Posterior cingulate gyrus (tissue), 11 donors: Measurements from ENCODE around the gene LIMS2.

Experiments used
- DNase-seq, 10 donors: peaks; one replicate each; pipeline versions ENCODE4 v3.0.0 to v3.0.0-alpha.2; 2020 to 2021; ENCODE audit warnings: mixed read lengths in 3 of 10
- intact Hi-C: fragments of 100-400 bp; cut with DNase I; formaldehyde crosslinking; loops from one replicate; pipeline ENCODE4 v1.15.1; 2023

Gene LIMS2

DNA sequence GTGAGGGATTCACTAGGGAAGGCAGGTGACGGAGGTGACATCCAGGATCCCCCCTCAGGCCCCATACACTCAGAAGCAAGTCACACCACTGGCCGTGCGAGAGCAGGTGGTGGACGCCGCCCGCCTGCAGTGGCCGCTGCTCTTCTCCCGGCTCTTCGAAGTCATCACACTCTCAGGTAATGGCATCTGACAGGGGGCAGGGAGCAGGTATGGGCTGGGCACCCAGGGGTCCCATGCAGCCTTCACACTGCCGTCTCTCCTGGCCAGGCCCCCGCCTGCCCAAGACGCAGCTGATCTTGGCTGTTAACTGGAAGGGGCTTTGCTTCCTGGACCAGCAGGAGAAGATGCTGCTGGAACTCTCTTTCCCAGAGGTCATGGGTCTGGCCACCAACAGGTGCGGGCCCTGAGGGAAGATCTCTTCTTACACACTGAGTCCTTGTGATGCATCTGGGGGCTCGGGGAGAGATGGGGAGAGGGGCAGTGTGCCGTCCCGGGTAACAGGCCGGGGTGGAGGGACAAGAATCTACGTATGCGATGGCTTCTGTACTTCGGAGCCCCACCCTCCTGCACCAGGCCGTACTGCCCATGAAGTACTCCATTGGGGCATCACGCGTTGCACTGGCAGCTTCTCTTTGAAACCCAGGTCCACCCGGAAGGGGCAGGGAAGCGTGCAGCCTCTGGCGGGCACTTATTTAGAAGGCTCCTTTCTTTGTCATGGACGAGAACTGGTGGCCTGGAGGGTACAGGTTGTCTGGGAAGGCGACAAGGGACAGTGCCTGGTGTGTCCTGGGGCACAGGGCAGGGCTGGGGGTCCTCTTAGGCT is 48.2 kb downstream of the LIMS2 start:
- DNase-seq: peak in 4 of 10 donors; percentile 11 to 66 (median 62)
- intact Hi-C loops: no loop called here

DNA sequence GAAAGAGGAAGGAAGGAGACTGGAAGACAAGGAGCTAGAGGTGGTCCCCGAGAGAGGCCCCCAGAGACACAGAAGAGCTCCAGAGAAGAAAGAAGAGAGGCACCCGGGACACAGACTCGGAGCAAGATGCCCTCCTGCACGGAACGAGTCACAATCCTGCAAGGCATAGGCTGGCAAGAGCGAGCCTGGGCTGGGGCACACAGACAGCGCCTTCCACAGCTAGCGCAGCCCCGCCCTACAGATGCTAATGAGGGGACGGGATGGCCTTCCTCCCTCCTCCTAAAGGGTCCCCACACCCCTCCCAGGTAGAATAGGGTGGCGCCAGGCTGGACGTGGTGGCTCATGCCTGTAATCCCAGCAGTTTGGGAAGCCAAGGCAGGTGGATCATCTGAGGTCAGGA is 49.2 kb downstream of the LIMS2 start:
- intact Hi-C loops: no loop called here

DNA sequence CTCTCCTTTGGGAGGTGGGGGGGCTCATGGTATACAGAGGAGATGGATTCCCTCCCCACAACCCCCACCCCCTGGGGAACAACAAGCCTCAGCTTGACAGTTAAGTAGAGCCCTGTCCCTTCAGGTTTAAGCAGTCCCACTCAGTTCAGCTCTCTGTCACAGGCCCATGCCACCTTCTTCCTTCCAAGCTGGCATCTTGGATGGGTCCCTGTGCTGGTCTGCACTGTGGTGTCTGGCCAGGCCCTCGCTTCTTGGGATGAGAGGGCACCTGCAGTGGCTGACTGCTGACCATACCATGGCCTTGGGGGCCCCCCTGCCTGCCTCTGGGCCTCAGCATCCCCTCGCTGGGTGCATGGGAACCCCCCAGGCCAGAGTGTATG is 49.8 kb downstream of the LIMS2 start:
- peak in 6 of 10 donors; percentile 3 to 61 (median 20) for DNase-seq
- intact Hi-C loops: no loop called here

More for the DNA sequence above, 49.2 kb downstream of the LIMS2 start:
- DNase-seq: peak in 4 of 10 donors; percentile 7 to 66 (median 26)

DNA sequence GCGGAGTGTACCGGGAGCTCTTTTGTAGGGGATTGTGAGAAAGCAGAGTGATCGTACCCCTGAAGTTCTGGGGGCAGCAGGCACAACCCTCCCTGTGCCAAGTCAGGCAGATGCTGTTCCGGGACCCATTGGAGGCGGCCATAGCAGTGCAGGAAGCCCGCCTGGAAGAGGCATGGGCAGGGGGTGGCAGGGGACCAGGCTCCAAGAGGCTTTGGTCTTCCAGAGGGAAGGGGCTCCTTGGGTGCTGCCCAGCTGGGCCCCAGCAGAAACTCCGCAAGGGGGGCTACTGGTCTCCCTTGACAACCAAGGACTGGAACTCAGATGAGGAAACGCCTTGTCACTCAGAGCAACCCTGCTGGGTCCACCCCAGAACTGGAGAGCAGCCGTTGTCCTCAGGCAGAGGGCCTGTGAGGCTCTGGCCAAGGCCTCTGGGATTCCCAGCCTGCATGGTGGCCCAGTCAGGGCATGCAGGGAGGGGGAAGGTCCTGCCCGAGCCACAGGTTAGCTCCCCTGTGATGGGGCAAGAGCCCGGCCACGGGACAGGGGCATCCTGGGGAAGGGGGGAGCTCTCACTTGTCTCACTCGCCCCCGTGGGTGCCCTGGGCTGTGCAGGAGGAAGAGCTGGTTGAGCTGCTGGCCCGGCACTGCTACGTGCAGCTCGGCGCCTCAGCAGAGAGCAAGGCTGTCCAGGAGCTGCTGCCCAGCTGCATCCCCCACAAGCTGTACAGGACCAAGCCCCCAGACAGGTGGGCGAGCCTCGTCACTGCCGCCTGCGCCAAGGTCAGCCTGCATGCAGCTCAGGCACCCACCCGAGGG is 50.4 kb downstream of the LIMS2 start:
- intact Hi-C loops: no loop called here
- peak in 6 of 10 donors; percentile 6 to 74 (median 39) for DNase-seq

DNA sequence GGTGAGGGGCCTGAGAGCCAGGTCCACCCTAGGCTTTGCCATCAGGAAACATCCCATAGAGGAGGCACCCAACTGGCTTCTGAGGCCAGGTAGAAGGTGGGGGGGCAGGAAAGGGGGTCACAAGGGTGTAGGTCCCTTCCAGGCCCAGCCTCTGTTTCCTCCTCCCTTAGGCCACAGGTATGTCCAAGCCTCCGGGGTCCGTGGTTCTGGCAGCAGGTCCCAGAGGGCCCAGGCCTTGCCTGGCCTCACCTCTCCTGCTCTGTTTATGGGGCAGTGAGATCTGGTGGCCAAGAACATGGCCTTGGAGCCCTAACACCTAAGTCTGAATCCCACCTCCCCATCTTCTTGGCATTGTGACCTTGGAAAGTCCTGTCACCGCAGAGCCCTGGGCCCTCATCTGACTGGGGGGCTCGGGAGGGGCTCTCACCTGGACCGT is 51.0 kb downstream of the LIMS2 start:
- intact Hi-C loops: no loop called here
- DNase-seq: peak in 4 of 10 donors; percentile 7 to 54 (median 34)

DNA sequence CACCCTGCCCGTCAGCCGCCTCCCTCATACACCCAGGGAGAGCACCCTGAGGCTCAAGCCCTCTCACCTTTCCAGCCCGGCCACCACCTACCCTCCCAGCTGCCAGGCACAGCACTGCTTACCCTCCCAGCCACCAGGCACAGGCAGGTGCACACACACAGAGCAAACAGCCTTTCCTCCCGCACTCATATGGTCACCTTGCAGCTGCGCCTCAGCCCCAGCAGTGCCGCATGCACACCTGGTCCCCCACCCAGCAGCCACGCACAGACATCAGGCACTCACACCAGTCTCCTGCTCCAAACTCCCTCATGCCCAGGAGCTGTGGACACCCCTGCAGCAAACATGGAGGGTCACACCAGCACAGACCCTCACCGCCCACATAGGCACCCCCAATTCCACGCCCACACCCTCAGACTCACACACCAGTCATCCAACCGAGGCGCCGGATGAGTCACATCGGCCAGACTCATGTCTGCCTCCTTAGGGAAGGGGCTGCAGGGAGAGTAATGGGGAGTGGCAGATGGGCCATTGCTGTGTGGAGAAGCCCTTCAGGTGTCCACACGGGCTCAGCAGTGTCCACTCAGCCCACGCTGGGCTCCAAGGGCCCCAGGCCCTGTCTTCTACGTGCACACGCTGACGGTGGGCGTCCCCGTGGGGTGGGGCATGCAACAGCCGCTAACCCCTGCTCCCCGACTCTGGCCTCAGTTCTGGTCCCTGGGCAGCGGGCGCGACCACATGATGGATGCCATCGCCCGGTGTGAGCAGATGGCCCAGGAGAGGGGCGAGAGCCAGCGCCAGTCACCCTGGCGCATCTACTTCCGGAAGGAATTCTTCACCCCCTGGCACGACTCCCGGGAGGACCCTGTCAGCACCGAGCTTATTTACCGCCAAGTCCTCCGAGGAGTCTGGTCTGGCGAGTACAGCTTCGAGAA is 51.7 kb downstream of the LIMS2 start:
- intact Hi-C loops: no loop called here
- DNase-seq: peak in 7 of 10 donors; percentile 3 to 72 (median 24)

DNA sequence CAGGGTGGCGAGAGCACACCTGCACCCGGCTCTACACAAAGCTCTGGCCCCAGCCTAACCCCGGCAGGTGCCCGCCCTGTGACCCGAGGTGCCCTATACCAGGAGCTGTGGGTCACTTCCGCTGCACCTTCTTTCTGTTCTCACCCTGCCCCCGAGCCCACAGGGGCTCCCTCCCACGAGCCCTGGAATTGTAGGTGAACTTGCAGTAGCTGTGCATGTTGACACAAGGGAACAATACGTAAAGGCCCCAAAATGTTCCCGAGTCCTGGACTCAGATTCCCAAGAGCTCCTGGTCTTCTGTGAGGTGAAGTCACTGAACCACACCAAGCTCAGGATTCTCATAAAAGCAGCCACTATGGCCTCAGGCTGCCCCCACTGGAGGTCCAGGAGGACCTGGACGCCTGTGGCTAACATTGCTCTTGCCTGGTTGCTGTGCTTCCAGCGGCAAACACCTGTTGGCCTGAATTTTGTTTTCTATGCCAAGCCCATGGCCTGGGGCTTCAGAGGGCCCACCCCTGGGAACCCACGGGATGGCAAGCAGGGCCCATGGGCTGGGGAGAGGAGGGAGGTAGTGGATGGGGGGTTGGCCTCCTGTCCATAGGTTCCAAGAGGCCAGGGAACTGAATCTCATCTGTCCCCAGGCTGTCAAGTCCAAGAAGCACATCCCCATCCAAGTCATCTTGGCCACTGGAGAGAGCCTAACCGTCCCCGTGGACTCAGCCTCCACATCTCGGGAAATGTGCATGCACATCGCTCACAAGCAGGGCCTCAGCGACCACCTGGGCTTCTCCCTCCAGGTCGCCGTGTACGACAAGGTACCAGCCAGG is 52.6 kb downstream of the LIMS2 start:
- intact Hi-C loops: no loop called here
- DNase-seq: peak in 5 of 10 donors; percentile 2 to 62 (median 44)

DNA sequence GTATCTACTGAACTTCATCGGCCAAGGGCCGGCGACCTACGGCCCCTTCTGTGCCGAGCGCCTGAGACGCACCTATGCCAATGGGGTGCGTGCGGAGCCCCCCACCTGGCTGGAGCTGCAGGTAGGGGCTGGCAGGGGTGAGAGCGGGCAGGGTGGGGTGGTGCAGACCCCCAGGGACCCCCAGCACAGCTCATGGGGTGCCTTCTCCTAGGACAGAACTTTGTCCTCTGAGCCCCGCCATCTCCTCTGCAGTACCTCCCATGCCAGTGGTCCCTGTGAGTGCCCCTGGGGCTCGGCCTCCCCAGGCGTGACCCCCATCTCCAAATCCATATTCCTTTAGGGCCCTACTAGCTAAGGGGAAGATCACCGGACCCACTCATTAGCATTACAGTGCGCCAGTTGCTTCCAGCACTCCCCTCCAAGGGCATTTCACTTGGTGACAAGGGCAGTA is 53.3 kb downstream of the LIMS2 start:
- intact Hi-C loops: no loop called here
- DNase-seq: peak in 2 of 10 donors; percentile 52 to 57

DNA sequence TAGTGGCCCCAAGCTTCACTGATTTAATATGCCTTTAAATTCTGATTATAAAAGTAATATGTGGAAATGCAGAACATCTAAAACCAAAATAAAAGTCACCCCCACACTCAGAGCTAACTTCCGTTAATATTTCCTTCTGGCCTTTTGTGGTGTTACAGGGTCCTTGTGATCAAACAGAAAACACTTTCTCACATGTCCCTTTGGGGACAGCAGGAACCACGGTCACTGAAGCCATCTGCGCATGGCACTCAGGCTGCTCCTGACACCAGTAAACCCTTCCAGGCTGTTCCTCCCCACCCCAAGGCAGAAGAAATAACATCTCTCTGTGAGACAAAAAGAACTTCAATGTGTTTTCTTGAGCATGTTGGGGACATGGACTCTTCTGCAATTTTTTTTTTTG is 54.5 kb downstream of the LIMS2 start:
- no peak for DNase-seq
- intact Hi-C loops: no loop called here

DNA sequence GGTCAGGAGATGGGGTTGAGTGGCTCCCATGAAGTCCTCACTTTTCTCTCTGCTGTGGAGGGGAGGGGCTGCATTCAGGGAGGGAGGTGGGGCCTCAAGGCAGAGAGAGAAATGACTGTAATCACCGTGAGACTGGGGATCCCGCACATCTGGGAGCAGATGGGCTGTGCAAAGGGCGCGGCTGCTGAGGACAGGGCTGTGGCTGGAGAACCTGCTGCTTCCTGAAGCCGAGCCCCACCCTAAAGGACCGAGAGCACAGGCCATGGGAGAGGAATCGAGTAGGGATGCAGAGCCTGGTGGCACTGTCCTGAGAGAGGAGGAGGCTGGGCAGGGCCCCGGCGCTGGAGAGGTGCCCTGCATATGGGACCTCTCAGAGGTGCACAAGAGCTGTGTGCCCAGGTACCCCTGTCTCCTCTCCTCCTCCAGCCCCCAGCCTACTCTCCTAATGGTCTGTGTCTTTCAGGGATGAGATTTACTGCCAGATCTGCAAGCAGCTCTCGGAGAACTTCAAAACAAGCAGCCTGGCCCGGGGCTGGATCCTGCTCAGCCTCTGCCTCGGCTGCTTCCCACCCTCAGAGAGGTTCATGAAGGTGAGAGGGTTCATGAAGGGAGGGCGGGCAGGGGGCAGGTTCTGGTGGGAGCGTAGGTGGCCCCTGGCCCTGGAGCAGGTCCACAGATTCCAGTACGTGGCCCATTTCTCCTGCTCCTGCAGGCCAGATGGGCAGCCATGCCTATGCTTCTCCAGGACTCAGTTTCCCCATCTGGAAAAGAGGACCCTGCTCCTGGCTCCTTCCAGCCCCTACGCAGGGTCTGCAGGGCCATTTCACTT is 55.2 kb downstream of the LIMS2 start:
- DNase-seq: peak in 3 of 10 donors; percentile 11 to 66 (median 42)

DNA sequence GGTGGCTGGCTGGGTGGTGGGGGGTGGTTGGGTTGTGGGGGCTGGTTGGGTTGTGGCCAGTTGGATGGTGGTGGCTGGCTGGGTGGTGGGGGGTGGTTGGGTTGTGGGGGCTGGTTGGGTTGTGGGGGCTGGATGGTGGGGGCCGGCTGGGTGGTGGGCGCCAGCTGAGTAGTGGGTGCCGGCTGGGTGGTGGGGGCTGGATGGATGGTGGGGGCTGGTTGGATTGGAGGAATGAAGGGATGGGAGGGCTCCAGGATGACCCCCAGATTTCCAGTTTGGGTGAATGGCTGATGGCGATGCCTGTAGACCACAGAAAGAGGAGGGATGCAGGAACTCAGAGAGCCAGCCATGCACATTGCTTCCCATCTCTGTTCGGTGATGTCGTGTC is 56.1 kb downstream of the LIMS2 start:
- peak in 1 of 10 donors; percentile 46 for DNase-seq
- intact Hi-C loops: no loop called here

More for the DNA sequence above, 55.2 kb downstream of the LIMS2 start:
- intact Hi-C loops: no loop called here

DNA sequence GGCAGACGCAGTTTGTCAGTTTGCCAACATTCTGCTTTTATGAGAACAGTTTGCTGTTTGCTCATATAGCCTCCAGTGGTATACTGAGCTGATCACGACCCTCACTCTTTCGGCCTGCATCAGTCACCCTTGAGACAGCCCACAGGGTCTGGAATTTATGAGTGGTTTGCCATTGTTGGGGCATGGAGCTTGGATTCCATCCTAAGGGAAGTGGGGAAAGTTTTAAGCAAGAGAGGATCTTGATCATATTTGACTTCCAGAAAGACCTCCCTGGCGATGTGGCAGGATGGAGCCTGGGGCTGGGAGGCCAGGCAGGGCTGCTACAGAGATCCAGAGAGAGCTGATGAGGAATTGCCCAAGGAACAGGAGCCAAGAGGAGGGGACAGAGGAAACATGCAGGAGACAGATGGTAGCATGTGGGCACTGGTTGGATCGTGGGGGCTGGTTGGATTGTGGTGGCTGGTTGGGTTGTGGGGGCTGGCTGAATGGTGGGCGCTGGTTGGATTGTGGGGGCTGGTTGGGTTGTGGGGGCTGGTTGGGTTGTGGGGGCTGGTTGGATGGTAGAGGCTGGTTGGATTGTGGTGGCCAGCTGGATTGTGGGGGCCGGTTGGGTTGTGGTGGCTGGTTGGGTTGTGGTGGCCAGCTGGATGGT is 56.7 kb downstream of the LIMS2 start:
- intact Hi-C loops: no loop called here
- peak in 1 of 10 donors; percentile 32 for DNase-seq

DNA sequence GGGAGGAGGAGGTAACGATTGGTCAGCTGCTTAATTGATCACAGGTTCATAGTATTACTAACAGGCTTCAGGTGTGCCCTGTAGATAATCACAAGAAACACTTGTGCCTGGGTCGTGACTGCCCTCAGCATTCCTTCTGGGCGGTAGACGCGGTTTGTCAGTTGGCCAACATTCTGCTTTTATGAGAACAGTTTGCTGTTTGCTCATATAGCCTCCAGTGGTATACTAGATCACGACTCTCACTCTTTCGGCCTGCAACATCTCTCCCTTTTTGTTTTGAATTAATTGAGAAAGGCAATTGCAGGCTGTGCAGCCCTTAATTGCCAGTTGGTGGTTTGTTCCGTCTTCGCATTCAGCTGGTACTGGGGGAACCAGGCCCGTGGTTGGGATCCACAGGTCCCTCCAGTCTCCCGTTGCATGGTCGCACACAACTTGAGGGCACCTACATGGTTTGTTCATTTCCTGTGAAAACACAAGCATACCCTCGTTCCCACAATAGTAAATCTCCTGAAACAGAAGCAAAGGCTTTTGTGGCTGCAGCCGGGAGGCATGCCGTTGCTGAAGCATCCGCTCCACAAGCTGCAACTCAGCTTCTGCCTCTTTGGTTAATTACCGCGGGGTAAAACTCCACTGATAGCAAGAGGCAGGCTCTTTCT is 59.7 kb downstream of the LIMS2 start:
- intact Hi-C loops: no loop called here
- DNase-seq: peak in 3 of 10 donors; percentile 20 to 55 (median 48)

DNA sequence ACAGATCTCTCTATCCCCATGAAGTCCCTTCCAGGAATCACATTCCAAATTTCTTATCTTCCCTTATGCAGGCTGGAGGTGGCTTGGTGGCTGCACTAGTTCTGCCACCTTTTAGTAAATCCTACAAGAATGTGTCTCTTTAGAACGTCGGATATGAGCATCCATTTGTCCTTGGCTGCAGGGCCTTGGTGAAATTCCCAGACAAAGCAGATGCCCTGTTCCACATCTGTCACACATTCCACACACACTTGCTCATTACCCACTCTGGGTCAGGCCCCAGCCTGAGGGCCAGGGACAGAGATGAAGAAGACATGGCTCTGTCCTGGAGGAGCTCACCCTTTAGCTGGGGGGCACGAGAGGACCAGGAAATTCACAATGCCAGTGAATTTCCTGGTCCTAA is 60.6 kb downstream of the LIMS2 start:
- intact Hi-C loops: no loop called here
- peak in 1 of 10 donors; percentile 31 for DNase-seq

DNA sequence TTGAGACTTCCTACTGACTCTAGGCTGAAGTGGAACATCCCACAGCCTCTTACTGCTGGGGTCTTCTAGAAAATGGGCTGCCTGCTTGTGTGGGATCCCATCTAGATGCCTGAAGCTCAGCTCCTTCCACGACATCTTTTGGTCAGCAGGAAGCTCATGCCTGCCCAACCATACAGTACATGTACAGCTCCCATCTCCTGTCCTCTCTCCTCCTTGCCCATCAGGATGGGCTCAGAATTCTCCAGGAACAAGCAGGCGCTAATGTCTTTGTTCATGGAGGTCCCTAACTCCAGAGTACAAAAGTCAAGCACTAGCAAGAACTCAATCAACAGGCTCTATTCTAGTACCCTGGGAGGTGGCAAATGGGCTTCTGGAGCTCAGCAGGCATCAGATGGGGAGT is 61.1 kb downstream of the LIMS2 start:
- DNase-seq: no peak

DNA sequence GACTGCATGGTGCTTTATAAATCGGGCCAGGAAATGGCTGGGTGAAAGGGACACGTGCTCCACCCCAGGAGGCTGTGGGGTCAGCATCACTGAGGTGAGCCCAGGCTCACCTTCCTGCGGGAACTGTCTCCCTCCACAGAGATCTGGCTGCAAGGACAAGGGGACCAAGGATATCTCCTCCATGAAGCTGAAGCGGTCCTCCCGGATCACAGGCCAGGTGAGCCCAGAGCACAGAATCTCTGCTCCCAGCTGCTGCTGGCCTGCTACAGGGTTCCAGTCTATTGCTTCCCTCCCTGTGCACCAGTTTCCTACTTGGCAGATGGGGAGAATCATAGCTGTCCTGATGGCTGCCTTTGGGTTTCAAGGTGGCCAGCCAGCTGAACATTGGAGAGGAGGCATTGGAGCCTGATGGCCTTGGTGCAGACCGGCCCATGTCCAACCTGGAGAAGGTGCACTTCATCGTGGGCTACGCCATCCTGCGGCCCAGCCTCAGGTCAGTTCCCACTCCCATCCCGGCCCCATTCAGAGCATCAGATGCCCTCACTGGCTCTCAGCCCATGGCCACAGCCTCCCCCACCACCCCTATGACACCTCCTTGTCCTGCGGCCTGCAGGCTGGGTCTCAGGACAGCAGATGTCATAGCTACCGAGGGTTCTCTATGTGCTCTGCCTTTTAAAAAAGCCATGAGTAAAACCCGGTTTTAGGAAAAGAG is 63.1 kb downstream of the LIMS2 start:
- intact Hi-C loops: no loop called here

More for the DNA sequence above, 61.1 kb downstream of the LIMS2 start:
- intact Hi-C loops: no loop called here

More for the DNA sequence above, 63.1 kb downstream of the LIMS2 start:
- peak in 4 of 10 donors; percentile 5 to 57 (median 36) for DNase-seq
